RWPE1 (cell line): ENCODE measurements around the gene C3AR1.
A peak's percentile ranks its signal among the peaks of the same experiment; 100 is the strongest.
"Not testable (repeated sequence)": the region's sequence is repeated elsewhere in the genome, so short reads cannot be mapped to it uniquely, and the experiment has no call there.

Experiments
- CTCF ChIA-PET: fragments of 350-600 bp; sonication (Branson Sonifier 250); formaldehyde crosslinking; extraction: SDS; loops from one replicate; lab custom pipeline; 2021; lab: Yijun Ruan, JAX
- POLR2A ChIA-PET: fragments of 400-600 bp; formaldehyde crosslinking; extraction: SDS; loops from one replicate; lab custom pipeline; 2020; ENCODE audit warnings: antibody characterized with exemption; ENCODE audit not compliant: low non-redundant PET; lab: Yijun Ruan, JAX
- DNase-seq: peaks from one replicate; pipeline ENCODE4 v3.0.0; 2012; ENCODE audit warnings: low spot score
- H3K27ac ChIP-seq: fragments of 450-650 bp; 2 replicates; pipeline ENCODE4 v1.5.1; 2017
- CTCF ChIP-seq: fragments of 450-650 bp; conservative IDR thresholded peaks from 2 replicates; pipeline ENCODE4 v1.5.1; 2017; ENCODE audit warnings: low read depth, mild to moderate bottlenecking

Gene C3AR1

GRCh38 chr12:8027856-8028255 lies 38.3 kb downstream of the C3AR1 start:
- POLR2A ChIA-PET = no interaction called here
- no peak for TF ChIP-seq CTCF
- CTCF ChIA-PET = interaction anchor here (0.6 kb wide), 1 partner anchor 336 kb away, joined by 5 read pairs; no protein-coding TSS in a partner anchor
- DNase-seq = no peak
- no peak overlapping the region; the same call in 1 of the 2 replicates for H3K27ac ChIP-seq

- peak overlapping the region; percentile 98 for H3K27ac ChIP-seq
- no peak for TF ChIP-seq CTCF
- ChIA-PET POLR2A (interaction anchor here (0.6 kb wide), 1 partner anchor 217 kb away, joined by 6 read pairs; no protein-coding TSS in a partner anchor), CTCF (no interaction called here)
- peak; percentile 100 for DNase-seq
These were observed 39.8 kb downstream of the C3AR1 start for GRCh38 chr12:8026291-8026900.

- no peak for DNase-seq
- ChIA-PET POLR2A (interaction anchor here (0.7 kb wide), 1 partner anchor 1398 kb away, joined by 3 read pairs; no protein-coding TSS in a partner anchor), CTCF (no interaction called here)
- no peak overlapping the region for H3K27ac ChIP-seq
- TF ChIP-seq CTCF = no peak
These were observed 47.2 kb downstream of the C3AR1 start for GRCh38 chr12:8018666-8019581.

GRCh38 chr12:8018213-8018612 lies 47.9 kb downstream of the C3AR1 start:
- H3K27ac ChIP-seq, CTCF ChIA-PET, DNase-seq, POLR2A ChIA-PET: not testable (repeated sequence)

- CTCF ChIA-PET = no interaction called here
- POLR2A ChIA-PET = no interaction called here
- no peak for TF ChIP-seq CTCF
These were observed 51.3 kb downstream of the C3AR1 start for GRCh38 chr12:8014836-8015235.

GRCh38 chr12:8012651-8013309 lies 53.4 kb downstream of the C3AR1 start:
- no peak for DNase-seq
- POLR2A ChIA-PET = no interaction called here
- no peak overlapping the region for H3K27ac ChIP-seq
- no peak for TF ChIP-seq CTCF
- CTCF ChIA-PET = no interaction called here

More at GRCh38 chr12:8014836-8015235, 51.3 kb downstream of the C3AR1 start:
- DNase-seq = no peak
- H3K27ac ChIP-seq = no peak overlapping the region
